Measurements from ENCODE around the gene ARHGAP26.

GRCh38 chr5:142886211-142886610, 116.0 kb downstream of the ARHGAP26 start:
- TF ChIP-seq CTCF (conservative IDR thresholded peaks at IDR 0.05; ENCODE audit: low read depth, low read length) (no peak), CHD1 (IDR thresholded peaks at IDR 0.05; ENCODE audit: low read depth, low read length) (no peak), SMC3 (IDR thresholded peaks at IDR 0.05; ENCODE audit: low read depth, low read length) (no peak), USF2 (IDR thresholded peaks at IDR 0.05; ENCODE audit: low read depth, low read length) (no peak), MAFK (IDR thresholded peaks at IDR 0.05; ENCODE audit: low read depth, low read length) (no peak), BHLHE40 (IDR thresholded peaks at IDR 0.05; ENCODE audit: low read depth, low read length) (no peak), RAD21 (IDR thresholded peaks at IDR 0.05; ENCODE audit: low read length) (no peak), POLR2A (IDR thresholded peaks at IDR 0.05; ENCODE audit: low read depth, low read length) (no peak), CEBPB (IDR thresholded peaks at IDR 0.05; ENCODE audit: low read depth, low read length) (no peak)
